ENCODE results near the gene DOCK9. TPM values are rescaled to one million over a fixed set of nuclear protein-coding genes. Genes with fewer than 3 reads are reported as not detected.

DOCK9 gene
- total and polyA plus RNA-seq, 7 donors: 13.8 to 39.5 (median 19.9) TPM

GRCh38 chr13:98821372-98822224 is 156.3 kb downstream of the DOCK9 start:
- TF ChIP-seq CTCF (IDR thresholded peaks at IDR 0.05): no peak
- no peak for DNase-seq
- Histone ChIP-seq H3K9me3 (no peaks in the 10 kb centered on the region), H3K27me3 (ENCODE audit: insufficient read depth in 3 of 3, low read length in 2 of 3) (no peaks in the 10 kb centered on the region), H3K27ac (no peak overlapping the region), H3K4me3 (no peak overlapping the region), H3K36me3 (ENCODE audit: insufficient read depth in 1 of 2, low read depth in 1 of 2) (peaks cover 0 to 16% of the 10 kb centered on the region in 2 donors), H3K4me1 (no peaks in the 10 kb centered on the region)
- peak in 2 of 4 donors; percentile 58 to 64 for ATAC-seq
- intact Hi-C loops (cut with DNase I): loop anchor here in 1 of 2 donors (5.0 kb wide), 1 partner anchor 474 kb away; no protein-coding TSS in a partner anchor
- 58 to 65% (median 61%) methylated on average over 9 of the region's 9 CpGs for WGBS, 3 donors

- H3K27ac ChIP-seq: no peak overlapping the region
- H3K36me3 ChIP-seq (ENCODE audit: insufficient read depth in 1 of 2, low read depth in 1 of 2): peaks cover 0 to 16% of the 10 kb centered on the region in 2 donors
- no peak for TF ChIP-seq CTCF (IDR thresholded peaks at IDR 0.05)
- intact Hi-C loops (cut with DNase I): loop anchor here in 1 of 2 donors (5.0 kb wide), 1 partner anchor 474 kb away; no protein-coding TSS in a partner anchor
- 70 to 80% (median 75%) methylated on average over 3 of the region's 3 CpGs for WGBS, 3 donors
- H3K4me1 ChIP-seq: no peaks in the 10 kb centered on the region
- ATAC-seq (peak in 2 of 4 donors; percentile 27 to 43), DNase-seq (no peak)
- no peaks in the 10 kb centered on the region for H3K9me3 ChIP-seq
- no peaks in the 10 kb centered on the region for H3K27me3 ChIP-seq (ENCODE audit: insufficient read depth in 3 of 3, low read length in 2 of 3)
- no peak overlapping the region for H3K4me3 ChIP-seq
Measured at GRCh38 chr13:98820744-98821371, 157.0 kb downstream of the DOCK9 start.

GRCh38 chr13:98820300-98820699 is 157.6 kb downstream of the DOCK9 start:
- intact Hi-C loops (cut with DNase I): loop anchor here in 1 of 2 donors (5.0 kb wide), 1 partner anchor 473 kb away; no protein-coding TSS in a partner anchor
- H3K36me3 ChIP-seq (ENCODE audit: insufficient read depth in 1 of 2, low read depth in 1 of 2): peaks cover 0 to 16% of the 10 kb centered on the region in 2 donors

GRCh38 chr13:98819382-98820010 is 158.4 kb downstream of the DOCK9 start:
- peaks cover 0 to 16% of the 10 kb centered on the region in 2 donors for H3K36me3 ChIP-seq (ENCODE audit: insufficient read depth in 1 of 2, low read depth in 1 of 2)
- DNase-seq: no peak
- no peaks in the 10 kb centered on the region for H3K4me1 ChIP-seq
- intact Hi-C loops (cut with DNase I): loop anchor here in 1 of 2 donors (5.0 kb wide), 1 partner anchor 472 kb away; no protein-coding TSS in a partner anchor
- no peak for TF ChIP-seq CTCF (IDR thresholded peaks at IDR 0.05)
- H3K9me3 ChIP-seq: no peaks in the 10 kb centered on the region
- H3K4me3 ChIP-seq: no peak overlapping the region
- no peaks in the 10 kb centered on the region for H3K27me3 ChIP-seq (ENCODE audit: insufficient read depth in 3 of 3, low read length in 2 of 3)
- WGBS, 3 donors: 67 to 81% (median 69%) methylated on average over 6 of the region's 6 CpGs
- ATAC-seq: peak in 1 of 4 donors; percentile 43
- no peak overlapping the region for H3K27ac ChIP-seq

More at GRCh38 chr13:98820300-98820699, 157.6 kb downstream of the DOCK9 start:
- Histone ChIP-seq H3K27me3 (ENCODE audit: insufficient read depth in 3 of 3, low read length in 2 of 3) (no peaks in the 10 kb centered on the region), H3K9me3 (no peaks in the 10 kb centered on the region), H3K4me3 (no peak overlapping the region), H3K4me1 (no peaks in the 10 kb centered on the region), H3K27ac (no peak overlapping the region)
- 91 to 97% (median 92%) methylated on average over 3 of the region's 3 CpGs for WGBS, 3 donors
- DNase-seq (no peak), ATAC-seq (no peak)
- no peak for TF ChIP-seq CTCF (IDR thresholded peaks at IDR 0.05)
